AG04449 (cell line): ENCODE data around the gene GHSR.
A peak's percentile ranks its signal among the peaks of the same experiment; 100 is the strongest.

Experiments used
- CTCF ChIA-PET: fragments of 350-600 bp; formaldehyde crosslinking; extraction: SDS; loops from one replicate; lab custom pipeline; 2021; ENCODE audit warnings: antibody characterized with exemption; lab: Yijun Ruan, JAX
- POLR2A ChIA-PET: fragments of 400-600, 350-600 bp; formaldehyde crosslinking; extraction: SDS; loops from one replicate; lab custom pipeline; 2020; ENCODE audit warnings: antibody characterized with exemption, inconsistent platforms; lab: Yijun Ruan, JAX
- DNase-seq: peaks from one replicate; pipeline ENCODE4 v3.0.0-alpha.2; 2010; ENCODE audit warnings: low read depth, low spot score
- H3K4me3 ChIP-seq: 2 replicates; pipeline ENCODE4 v1.5.1; 2011; ENCODE audit warnings: low read depth, mild to moderate bottlenecking, control low read depth, low read length
- TF ChIP-seq, protein P1 (sequence below): IDR thresholded peaks from one replicate; pipeline ENCODE4 v1.5.1; 2011; ENCODE audit warnings: mild to moderate bottlenecking, moderate library complexity, low read length, control low read depth, inconsistent platforms; ENCODE audit not compliant: insufficient read depth; ENCODE audit errors: missing control alignments

GHSR gene

DNA sequence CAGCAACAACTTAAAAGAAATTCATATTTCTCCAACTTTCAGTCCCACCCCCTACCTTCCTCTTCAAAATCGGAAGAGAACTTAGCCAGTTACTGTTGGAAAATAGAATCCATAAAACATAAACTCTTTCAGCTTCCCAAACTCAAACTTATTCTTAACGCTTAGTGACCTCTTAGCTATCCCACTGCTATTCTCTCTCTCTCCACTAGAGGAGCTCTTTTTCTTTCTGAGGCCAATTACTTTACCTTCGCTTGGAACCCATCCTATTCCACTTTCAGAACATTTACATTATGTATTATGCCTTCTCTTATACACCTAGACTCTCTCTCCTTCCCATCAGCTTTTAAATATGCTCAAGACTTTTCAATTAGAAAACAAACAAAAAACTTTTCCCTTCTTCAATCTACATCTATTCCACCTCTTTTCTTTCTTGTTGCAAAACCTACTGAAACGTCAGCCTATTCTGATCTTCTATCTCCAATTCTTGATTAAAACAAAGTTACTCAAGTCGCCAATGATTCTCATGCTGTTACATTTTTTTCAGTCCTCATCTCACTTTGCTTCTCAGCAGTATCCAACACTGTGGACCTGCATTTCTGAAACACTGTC lies 13.4 kb upstream of the GHSR start:
- DNase-seq: no peak
- no peak overlapping the region for H3K4me3 ChIP-seq
- CTCF ChIA-PET: interaction anchor here (0.7 to 2.6 kb wide), 29 partner anchors 9 to 286 kb away, joined by 3 to 13 read pairs (median 3); no protein-coding TSS in a partner anchor
- POLR2A ChIA-PET: no interaction called here
- TF ChIP-seq, protein P1, sequence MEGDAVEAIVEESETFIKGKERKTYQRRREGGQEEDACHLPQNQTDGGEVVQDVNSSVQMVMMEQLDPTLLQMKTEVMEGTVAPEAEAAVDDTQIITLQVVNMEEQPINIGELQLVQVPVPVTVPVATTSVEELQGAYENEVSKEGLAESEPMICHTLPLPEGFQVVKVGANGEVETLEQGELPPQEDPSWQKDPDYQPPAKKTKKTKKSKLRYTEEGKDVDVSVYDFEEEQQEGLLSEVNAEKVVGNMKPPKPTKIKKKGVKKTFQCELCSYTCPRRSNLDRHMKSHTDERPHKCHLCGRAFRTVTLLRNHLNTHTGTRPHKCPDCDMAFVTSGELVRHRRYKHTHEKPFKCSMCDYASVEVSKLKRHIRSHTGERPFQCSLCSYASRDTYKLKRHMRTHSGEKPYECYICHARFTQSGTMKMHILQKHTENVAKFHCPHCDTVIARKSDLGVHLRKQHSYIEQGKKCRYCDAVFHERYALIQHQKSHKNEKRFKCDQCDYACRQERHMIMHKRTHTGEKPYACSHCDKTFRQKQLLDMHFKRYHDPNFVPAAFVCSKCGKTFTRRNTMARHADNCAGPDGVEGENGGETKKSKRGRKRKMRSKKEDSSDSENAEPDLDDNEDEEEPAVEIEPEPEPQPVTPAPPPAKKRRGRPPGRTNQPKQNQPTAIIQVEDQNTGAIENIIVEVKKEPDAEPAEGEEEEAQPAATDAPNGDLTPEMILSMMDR: peak; percentile 59

DNA sequence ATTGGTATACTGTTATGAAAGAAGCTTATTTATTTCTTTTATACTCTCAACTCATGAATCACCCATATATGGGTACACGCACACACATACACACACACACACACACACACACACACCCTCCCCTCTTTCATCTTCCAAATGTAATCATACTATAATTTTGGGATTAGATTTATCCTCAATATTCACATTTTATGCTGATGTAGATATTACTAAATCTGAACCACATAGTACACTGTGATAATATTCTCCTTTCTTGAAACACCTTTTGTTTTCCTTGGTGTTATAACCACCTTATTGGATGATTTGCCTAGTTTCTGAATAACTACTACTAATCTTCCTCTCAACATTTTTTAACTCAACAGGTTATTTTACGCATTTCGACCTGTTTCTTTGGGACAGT lies 8.1 kb upstream of the GHSR start:
- CTCF ChIA-PET: no interaction called here
- no peak overlapping the region for H3K4me3 ChIP-seq
- POLR2A ChIA-PET: no interaction called here
- no peak for DNase-seq
- TF ChIP-seq, protein P1: no peak

DNA sequence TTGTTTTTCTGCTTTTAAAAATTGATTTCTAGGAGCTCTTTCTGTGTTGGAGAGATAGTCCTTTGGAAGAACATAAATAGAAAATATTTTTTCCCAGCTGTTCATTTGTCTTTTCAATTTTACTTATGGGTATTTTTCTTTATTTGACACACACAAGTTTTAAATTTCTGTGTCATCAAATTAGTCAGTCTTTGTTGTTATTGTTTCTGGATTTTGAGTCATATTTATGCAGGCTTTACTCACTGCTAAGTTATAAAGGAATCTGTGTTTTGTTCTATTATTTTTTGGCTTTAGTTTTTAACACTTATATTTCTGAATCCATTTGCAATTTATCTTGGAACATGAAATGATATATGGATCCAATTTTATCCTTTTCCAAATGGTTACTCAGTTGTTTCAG lies 5.9 kb upstream of the GHSR start:
- ChIA-PET CTCF (interaction anchor here (1.0 kb wide), 1 partner anchor 10 kb away, joined by 3 read pairs; no protein-coding TSS in a partner anchor), POLR2A (no interaction called here)
- TF ChIP-seq, protein P1: no peak
- DNase-seq: no peak
- no peak overlapping the region for H3K4me3 ChIP-seq

DNA sequence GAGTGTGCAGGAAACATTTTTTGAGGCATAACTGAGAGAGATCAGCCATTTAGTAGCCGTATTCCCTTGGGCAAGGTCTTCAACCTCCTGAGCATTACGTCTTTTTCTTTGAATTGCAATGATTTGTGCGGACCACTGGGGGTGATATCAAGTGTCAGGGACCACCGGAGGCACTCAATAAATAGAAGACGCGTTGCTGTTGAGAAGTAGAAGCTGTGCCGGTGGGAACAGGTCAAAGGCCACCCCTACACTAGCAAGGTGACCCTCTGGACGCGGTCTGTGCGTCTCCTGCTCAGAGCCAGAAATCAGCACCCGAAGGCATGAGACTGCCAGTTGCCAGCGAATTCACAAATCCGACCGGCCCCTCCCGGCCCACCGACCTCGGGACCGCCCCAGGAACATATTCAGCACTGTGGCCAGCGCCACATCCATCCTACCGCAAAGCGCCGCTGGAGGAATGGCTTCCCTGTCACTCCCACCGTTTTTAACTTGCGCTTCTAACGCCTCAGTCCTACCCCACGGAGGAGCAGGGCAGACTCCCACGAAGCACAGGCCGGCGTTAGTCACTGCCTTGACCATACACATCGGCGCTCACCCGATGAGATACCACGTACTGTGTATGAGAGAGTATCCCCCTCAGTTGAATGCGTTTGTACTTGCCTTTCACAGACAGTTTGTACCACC lies 1.4 kb upstream of the GHSR start:
- POLR2A ChIA-PET: no interaction called here
- no peak overlapping the region for H3K4me3 ChIP-seq
- CTCF ChIA-PET: no interaction called here
- DNase-seq: no peak
- TF ChIP-seq, protein P1: no peak

DNA sequence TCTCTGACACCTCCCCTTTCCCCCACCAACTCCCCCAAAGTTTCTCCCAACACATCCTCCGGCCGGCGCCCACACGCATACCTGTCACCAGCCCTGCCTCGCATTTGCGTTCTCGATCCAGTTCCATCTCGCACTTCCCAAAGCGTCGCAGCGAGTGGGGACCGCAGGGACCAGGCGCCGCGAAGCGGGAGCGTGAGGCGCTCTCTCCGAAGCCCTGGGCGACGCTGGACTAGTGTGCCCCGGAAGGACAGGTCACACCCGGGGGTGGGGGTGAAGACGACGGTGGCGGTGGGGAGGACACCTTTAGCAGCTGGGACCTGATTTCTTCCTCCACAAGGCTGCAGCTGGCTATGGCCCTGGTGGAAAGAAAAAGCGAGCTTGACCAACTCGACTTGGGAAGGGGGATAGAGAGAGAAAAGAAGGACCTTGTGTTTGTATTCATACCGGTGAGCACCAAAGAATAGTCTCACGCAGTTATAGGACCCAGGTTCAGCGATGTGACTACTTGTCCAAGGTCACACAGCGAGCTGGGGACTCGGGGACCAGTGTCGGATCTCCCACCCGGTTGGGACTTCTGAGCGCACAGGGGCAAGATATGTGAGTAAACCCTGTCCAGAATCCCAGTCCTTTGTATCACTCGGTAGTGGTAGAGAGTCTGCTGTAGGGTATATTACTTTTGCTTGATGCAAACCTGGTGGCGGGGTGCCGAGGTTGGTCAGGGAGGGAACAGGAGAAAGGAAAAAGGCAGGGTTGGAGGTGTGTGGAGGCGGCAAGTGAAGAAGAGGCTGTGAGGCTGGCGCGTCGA lies 607 bp upstream of the GHSR start:
- POLR2A ChIA-PET: no interaction called here
- TF ChIP-seq, protein P1: no peak
- no peak overlapping the region for H3K4me3 ChIP-seq
- CTCF ChIA-PET: interaction anchor here (1.2 kb wide), 1 partner anchor 29 kb away, joined by 3 read pairs; no protein-coding TSS in a partner anchor
- DNase-seq: no peak

DNA sequence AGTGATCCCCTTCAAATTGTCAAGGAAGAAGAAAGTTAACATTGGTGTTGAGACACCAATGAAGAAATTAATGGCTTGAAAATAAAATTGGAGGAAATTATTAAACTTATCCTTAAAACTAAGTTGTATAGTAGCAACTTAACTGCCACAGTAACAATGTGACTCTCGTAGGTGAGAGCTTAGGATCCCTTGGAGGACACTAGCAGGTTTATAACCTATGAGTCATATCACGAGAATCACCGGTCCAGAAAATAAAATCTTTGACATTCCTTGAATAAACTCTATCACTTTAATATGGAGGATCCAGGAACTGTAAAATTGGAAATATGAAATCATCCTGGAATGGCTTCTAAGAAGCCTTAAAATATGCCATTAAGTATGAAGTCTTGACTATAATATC lies 2.1 kb downstream of the GHSR start:
- TF ChIP-seq, protein P1: no peak
- ChIA-PET CTCF (no interaction called here), POLR2A (no interaction called here)
- no peak overlapping the region for H3K4me3 ChIP-seq
- no peak for DNase-seq
